GM23338 (cell line): Measurements from ENCODE around the gene DLL1. TPM values are rescaled to one million over a fixed set of nuclear protein-coding genes. Genes with fewer than 3 reads are reported as not detected.

Experiments
- ATAC-seq: fragments of 200-7000 bp; cut with Tn5 transposase; 3 replicates; pipeline ENCODE4 v1.9.1; 2020
- DNase-seq: peaks from one replicate; pipeline ENCODE4 v3.0.0-alpha.2; 2015; ENCODE audit warnings: low spot score
- H2AFZ ChIP-seq: fragments of 200-600 bp; sonication (generic); 2 replicates; pipeline ENCODE4 v1.8.0; 2016; ENCODE audit warnings: antibody characterized with exemption, mild to moderate bottlenecking, moderate library complexity
- H3F3A ChIP-seq: fragments of 200-600 bp; sonication (generic); replicated peaks from 2 replicates; pipeline ENCODE4 v1.8.0; 2017; ENCODE audit warnings: antibody characterized with exemption, mixed run types, low read depth
- H3K27ac ChIP-seq: fragments of 200-600 bp; sonication (generic); 2 replicates; pipeline ENCODE4 v1.6.1; 2016; ENCODE audit warnings: low read depth
- H3K27me3 ChIP-seq: fragments of 200-600 bp; sonication (generic); 2 replicates; pipeline ENCODE4 v1.8.0; 2016; ENCODE audit warnings: mild to moderate bottlenecking, mixed run types, moderate library complexity; ENCODE audit not compliant: insufficient read depth
- H3K36me3 ChIP-seq: fragments of 200-600 bp; sonication (generic); 2 replicates; pipeline ENCODE4 v1.8.0; 2016; ENCODE audit warnings: mild to moderate bottlenecking; ENCODE audit not compliant: insufficient read depth
- H3K4me1 ChIP-seq: fragments of 200-600 bp; sonication (generic); 2 replicates; pipeline ENCODE4 v1.8.0; 2016; ENCODE audit warnings: mild to moderate bottlenecking, moderate library complexity; ENCODE audit not compliant: insufficient read depth
- H3K4me2 ChIP-seq: fragments of 200-600 bp; sonication (generic); 2 replicates; pipeline ENCODE4 v1.7.1; 2017; ENCODE audit warnings: mixed run types
- H3K4me3 ChIP-seq: fragments of 200-600 bp; sonication (generic); 2 replicates; pipeline ENCODE4 v1.6.1; 2016; ENCODE audit warnings: mixed run types
- H3K79me2 ChIP-seq: fragments of 200-600 bp; sonication (generic); replicated peaks from 2 replicates; pipeline ENCODE4 v1.8.0; 2017; ENCODE audit warnings: mild to moderate bottlenecking; ENCODE audit not compliant: insufficient read depth
- H3K9me2 ChIP-seq: fragments of 200-600 bp; sonication (generic); 2 replicates; pipeline ENCODE4 v1.8.0; 2017; ENCODE audit not compliant: insufficient read depth
- H4K20me1 ChIP-seq: fragments of 200-600 bp; sonication (generic); replicated peaks from 2 replicates; pipeline ENCODE4 v1.8.0; 2017; ENCODE audit warnings: mild to moderate bottlenecking; ENCODE audit not compliant: insufficient read depth
- H3K27ac Mint-ChIP-seq: 2 replicates; pipeline ENCODE4 v1.8.0; 2020; ENCODE audit warnings: inconsistent platforms, mild to moderate bottlenecking, moderate library complexity, mixed read lengths
- H3K27me3 Mint-ChIP-seq: 3 replicates; pipeline ENCODE4 v1.8.0; 2022; ENCODE audit warnings: low read depth, mild to moderate bottlenecking, moderate library complexity, mixed read lengths, inconsistent platforms; ENCODE audit not compliant: insufficient read depth, poor library complexity
- H3K36me3 Mint-ChIP-seq: 3 replicates; pipeline ENCODE4 v1.8.0; 2021; ENCODE audit warnings: low read depth, mild to moderate bottlenecking, inconsistent platforms, moderate library complexity, mixed read lengths
- H3K4me1 Mint-ChIP-seq: 3 replicates; pipeline ENCODE4 v1.8.0; 2020; ENCODE audit warnings: mild to moderate bottlenecking, inconsistent platforms, mixed read lengths
- H3K4me3 Mint-ChIP-seq: 3 replicates; pipeline ENCODE4 v1.8.0; 2021; ENCODE audit warnings: moderate library complexity, mild to moderate bottlenecking, inconsistent platforms, mixed read lengths
- H3K9me3 Mint-ChIP-seq: 3 replicates; pipeline ENCODE4 v1.8.0; 2020; ENCODE audit warnings: moderate library complexity, mild to moderate bottlenecking, inconsistent platforms, mixed read lengths
- EZH2 ChIP-seq: fragments of 200-600 bp; sonication (generic); IDR thresholded peaks from one replicate; pipeline ENCODE4 v1.8.0; 2017; ENCODE audit warnings: antibody characterized with exemption, mild to moderate bottlenecking, low read depth; ENCODE audit not compliant: unreplicated experiment
- JUNB ChIP-seq: IDR thresholded peaks from one replicate; pipeline ENCODE4 v1.6.1; 2016; ENCODE audit warnings: antibody characterized with exemption; ENCODE audit not compliant: unreplicated experiment
- STAT1 ChIP-seq: IDR thresholded peaks from one replicate; pipeline ENCODE4 v1.6.1; 2016; ENCODE audit warnings: antibody characterized with exemption; ENCODE audit not compliant: unreplicated experiment
- ZNF114 ChIP-seq: fragments of 250-450 bp; sonication (Bioruptor Pico); IDR thresholded peaks from 2 replicates; pipeline ENCODE4 v1.5.0; 2020; ENCODE audit warnings: mild to moderate bottlenecking, moderate library complexity
- polyA plus RNA-seq: library from polyadenylated mRNA; unstranded; fragments of >200 nt; fragmentation: Nextera tagmentation; extraction: Ambion mirVana; gene quantifications from 2 replicates; pipeline ENCODE4 v1.2.1, GENCODE V29; 2016
- total RNA-seq: library from RNA; depleted of rRNA; stranded (reverse); fragments of >200 nt; shearing (Covaris generic); gene quantifications from 2 replicates; pipeline ENCODE4 v1.2.3, GENCODE V29; 2014
- TF ChIP-seq, protein P1 (sequence below): fragments of 250-450 bp; sonication (Bioruptor Pico); IDR thresholded peaks from 2 replicates; pipeline ENCODE4 v1.5.0; 2020; ENCODE audit warnings: mild to moderate bottlenecking, moderate library complexity
- TF ChIP-seq, protein P2 (sequence below): IDR thresholded peaks from one replicate; pipeline ENCODE4 v1.6.1; 2018; ENCODE audit warnings: antibody characterized with exemption; ENCODE audit not compliant: unreplicated experiment

Gene DLL1
- total and polyA plus RNA-seq, 2 experiments from 2014 or later, result 2.2 to 4.6 TPM

DNA sequence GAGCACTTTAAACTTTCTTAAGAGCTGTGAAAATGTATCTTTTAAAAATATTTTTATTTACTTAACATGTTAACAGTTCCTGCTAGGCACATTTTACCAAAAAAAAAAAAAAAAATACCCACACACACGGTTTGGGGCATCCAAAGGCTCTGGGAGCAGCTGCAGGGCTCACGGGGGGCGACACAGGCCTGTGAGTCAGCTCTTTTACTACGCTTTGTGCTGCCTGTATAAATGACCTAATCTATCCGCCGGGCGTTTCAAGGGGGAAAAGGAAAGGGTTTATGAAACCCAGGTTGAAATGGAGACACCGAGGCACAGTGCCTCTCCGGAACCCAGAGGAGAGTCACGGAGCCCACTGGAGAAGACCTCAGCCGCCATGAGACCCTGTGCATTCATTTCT is 40.4 kb downstream of the DLL1 start (continued):
- TF ChIP-seq, protein P1, sequence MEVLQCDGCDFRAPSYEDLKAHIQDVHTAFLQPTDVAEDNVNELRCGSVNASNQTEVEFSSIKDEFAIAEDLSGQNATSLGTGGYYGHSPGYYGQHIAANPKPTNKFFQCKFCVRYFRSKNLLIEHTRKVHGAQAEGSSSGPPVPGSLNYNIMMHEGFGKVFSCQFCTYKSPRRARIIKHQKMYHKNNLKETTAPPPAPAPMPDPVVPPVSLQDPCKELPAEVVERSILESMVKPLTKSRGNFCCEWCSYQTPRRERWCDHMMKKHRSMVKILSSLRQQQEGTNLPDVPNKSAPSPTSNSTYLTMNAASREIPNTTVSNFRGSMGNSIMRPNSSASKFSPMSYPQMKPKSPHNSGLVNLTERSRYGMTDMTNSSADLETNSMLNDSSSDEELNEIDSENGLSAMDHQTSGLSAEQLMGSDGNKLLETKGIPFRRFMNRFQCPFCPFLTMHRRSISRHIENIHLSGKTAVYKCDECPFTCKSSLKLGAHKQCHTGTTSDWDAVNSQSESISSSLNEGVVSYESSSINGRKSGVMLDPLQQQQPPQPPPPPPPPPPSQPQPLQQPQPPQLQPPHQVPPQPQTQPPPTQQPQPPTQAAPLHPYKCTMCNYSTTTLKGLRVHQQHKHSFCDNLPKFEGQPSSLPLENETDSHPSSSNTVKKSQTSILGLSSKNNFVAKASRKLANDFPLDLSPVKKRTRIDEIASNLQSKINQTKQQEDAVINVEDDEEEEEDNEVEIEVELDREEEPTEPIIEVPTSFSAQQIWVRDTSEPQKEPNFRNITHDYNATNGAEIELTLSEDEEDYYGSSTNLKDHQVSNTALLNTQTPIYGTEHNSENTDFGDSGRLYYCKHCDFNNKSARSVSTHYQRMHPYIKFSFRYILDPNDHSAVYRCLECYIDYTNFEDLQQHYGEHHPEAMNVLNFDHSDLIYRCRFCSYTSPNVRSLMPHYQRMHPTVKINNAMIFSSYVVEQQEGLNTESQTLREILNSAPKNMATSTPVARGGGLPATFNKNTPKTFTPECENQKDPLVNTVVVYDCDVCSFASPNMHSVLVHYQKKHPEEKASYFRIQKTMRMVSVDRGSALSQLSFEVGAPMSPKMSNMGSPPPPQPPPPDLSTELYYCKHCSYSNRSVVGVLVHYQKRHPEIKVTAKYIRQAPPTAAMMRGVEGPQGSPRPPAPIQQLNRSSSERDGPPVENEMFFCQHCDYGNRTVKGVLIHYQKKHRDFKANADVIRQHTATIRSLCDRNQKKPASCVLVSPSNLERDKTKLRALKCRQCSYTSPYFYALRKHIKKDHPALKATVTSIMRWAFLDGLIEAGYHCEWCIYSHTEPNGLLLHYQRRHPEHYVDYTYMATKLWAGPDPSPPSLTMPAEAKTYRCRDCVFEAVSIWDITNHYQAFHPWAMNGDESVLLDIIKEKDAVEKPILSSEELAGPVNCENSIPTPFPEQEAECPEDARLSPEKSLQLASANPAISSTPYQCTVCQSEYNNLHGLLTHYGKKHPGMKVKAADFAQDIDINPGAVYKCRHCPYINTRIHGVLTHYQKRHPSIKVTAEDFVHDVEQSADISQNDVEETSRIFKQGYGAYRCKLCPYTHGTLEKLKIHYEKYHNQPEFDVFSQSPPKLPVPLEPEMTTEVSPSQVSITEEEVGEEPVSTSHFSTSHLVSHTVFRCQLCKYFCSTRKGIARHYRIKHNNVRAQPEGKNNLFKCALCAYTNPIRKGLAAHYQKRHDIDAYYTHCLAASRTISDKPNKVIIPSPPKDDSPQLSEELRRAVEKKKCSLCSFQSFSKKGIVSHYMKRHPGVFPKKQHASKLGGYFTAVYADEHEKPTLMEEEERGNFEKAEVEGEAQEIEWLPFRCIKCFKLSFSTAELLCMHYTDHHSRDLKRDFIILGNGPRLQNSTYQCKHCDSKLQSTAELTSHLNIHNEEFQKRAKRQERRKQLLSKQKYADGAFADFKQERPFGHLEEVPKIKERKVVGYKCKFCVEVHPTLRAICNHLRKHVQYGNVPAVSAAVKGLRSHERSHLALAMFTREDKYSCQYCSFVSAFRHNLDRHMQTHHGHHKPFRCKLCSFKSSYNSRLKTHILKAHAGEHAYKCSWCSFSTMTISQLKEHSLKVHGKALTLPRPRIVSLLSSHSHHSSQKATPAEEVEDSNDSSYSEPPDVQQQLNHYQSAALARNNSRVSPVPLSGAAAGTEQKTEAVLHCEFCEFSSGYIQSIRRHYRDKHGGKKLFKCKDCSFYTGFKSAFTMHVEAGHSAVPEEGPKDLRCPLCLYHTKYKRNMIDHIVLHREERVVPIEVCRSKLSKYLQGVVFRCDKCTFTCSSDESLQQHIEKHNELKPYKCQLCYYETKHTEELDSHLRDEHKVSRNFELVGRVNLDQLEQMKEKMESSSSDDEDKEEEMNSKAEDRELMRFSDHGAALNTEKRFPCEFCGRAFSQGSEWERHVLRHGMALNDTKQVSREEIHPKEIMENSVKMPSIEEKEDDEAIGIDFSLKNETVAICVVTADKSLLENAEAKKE (CRISPR knock-in tag), result no peak
- TF ChIP-seq JUNB, result no peak
- TF ChIP-seq ZNF114, result no peak
- no peak for TF ChIP-seq EZH2

DNA sequence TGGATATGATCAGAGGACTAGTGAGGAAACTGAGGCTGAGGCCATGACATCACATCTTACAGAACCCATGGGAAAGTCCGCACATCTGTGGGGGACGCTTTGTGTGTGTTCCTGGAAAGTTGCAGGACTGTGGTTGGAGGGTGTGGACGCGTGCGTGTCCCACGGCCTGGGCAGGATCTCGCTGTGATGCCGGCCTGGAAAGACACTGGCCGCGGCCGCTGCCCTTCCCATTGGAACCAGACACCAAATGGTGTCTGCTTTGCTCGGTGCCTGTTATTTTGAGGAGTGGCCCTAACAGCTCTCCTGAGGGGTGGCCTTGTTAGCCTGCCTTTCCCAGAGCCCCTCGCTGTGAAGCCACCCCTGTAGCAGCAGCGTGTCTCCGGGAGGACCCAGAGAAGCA is 41.1 kb downstream of the DLL1 start:
- H3K4me3 ChIP-seq, result no peak overlapping the region
- ATAC-seq (no peak), DNase-seq (no peak)
- no peak overlapping the region for H3K27ac ChIP-seq
- H3K36me3 ChIP-seq, result no peaks in the 10 kb centered on the region
- H3K27ac Mint-ChIP-seq, result peak overlapping the region; percentile 67; the same call in 1 of the 2 replicates
- H3K4me3 Mint-ChIP-seq, result no peak overlapping the region
- H3K79me2 ChIP-seq, result no peaks in the 10 kb centered on the region
- no peaks in the 10 kb centered on the region for H3K9me3 Mint-ChIP-seq
- no peaks in the 10 kb centered on the region for H3K9me2 ChIP-seq
- no peaks in the 10 kb centered on the region for H3K4me1 ChIP-seq
- no peaks in the 10 kb centered on the region for H3K27me3 ChIP-seq
- TF ChIP-seq, protein P2, sequence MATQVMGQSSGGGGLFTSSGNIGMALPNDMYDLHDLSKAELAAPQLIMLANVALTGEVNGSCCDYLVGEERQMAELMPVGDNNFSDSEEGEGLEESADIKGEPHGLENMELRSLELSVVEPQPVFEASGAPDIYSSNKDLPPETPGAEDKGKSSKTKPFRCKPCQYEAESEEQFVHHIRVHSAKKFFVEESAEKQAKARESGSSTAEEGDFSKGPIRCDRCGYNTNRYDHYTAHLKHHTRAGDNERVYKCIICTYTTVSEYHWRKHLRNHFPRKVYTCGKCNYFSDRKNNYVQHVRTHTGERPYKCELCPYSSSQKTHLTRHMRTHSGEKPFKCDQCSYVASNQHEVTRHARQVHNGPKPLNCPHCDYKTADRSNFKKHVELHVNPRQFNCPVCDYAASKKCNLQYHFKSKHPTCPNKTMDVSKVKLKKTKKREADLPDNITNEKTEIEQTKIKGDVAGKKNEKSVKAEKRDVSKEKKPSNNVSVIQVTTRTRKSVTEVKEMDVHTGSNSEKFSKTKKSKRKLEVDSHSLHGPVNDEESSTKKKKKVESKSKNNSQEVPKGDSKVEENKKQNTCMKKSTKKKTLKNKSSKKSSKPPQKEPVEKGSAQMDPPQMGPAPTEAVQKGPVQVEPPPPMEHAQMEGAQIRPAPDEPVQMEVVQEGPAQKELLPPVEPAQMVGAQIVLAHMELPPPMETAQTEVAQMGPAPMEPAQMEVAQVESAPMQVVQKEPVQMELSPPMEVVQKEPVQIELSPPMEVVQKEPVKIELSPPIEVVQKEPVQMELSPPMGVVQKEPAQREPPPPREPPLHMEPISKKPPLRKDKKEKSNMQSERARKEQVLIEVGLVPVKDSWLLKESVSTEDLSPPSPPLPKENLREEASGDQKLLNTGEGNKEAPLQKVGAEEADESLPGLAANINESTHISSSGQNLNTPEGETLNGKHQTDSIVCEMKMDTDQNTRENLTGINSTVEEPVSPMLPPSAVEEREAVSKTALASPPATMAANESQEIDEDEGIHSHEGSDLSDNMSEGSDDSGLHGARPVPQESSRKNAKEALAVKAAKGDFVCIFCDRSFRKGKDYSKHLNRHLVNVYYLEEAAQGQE, result no peak
- TF ChIP-seq JUNB (no peak), STAT1 (no peak)
- no peak overlapping the region for H3K4me2 ChIP-seq
- H3F3A ChIP-seq, result no peaks in the 10 kb centered on the region
- no peak overlapping the region for H2AFZ ChIP-seq
- no peaks in the 10 kb centered on the region; the same call in 2 of the 3 replicates for H3K36me3 Mint-ChIP-seq
- H3K27me3 Mint-ChIP-seq, result peaks cover 4% of the 10 kb centered on the region
- no peaks in the 10 kb centered on the region for H4K20me1 ChIP-seq
- peaks cover 11% of the 10 kb centered on the region for H3K4me1 Mint-ChIP-seq
